A204.1 (cell line): ENCODE results near the gene EPB41.
"Not testable (repeated sequence)": the region's sequence is repeated elsewhere in the genome, so short reads cannot be mapped to it uniquely, and the experiment has no call there.

ENCODE experiments used
- FAIRE-seq: peaks from 2 replicates; lab custom pipeline; 2012; peaks lifted over from hg19 to GRCh38; lab: Jason Lieb, UNC

The EPB41 gene

GRCh38 chr1:29133861-29134694 is 219.7 kb downstream of the EPB41 start:
- FAIRE-seq = no peak

GRCh38 chr1:29134695-29135028 is 220.3 kb downstream of the EPB41 start:
- no peak for FAIRE-seq

- no peak for FAIRE-seq
Observed at GRCh38 chr1:29136391-29136915, 222.1 kb downstream of the EPB41 start.

- FAIRE-seq = no peak
Observed at GRCh38 chr1:29142714-29143113, 228.3 kb downstream of the EPB41 start.

- no peak for FAIRE-seq
Observed at GRCh38 chr1:29144178-29144577, 229.8 kb downstream of the EPB41 start.

GRCh38 chr1:29145739-29146437 is 231.5 kb downstream of the EPB41 start:
- FAIRE-seq = no peak

GRCh38 chr1:29148656-29149491 is 234.5 kb downstream of the EPB41 start:
- no peak for FAIRE-seq

- FAIRE-seq = not testable (repeated sequence)
Observed at GRCh38 chr1:29150346-29150745, 236.0 kb downstream of the EPB41 start.

- FAIRE-seq = no peak
Observed at GRCh38 chr1:29152046-29152805, 237.9 kb downstream of the EPB41 start.

- no peak for FAIRE-seq
Observed at GRCh38 chr1:29156543-29157268, 242.3 kb downstream of the EPB41 start.

GRCh38 chr1:29157269-29157601 is 242.9 kb downstream of the EPB41 start:
- FAIRE-seq = no peak

- FAIRE-seq = no peak
Observed at GRCh38 chr1:29159773-29160172, 245.4 kb downstream of the EPB41 start.

- FAIRE-seq = no peak
Observed at GRCh38 chr1:29162025-29162424, 247.7 kb downstream of the EPB41 start.

GRCh38 chr1:29162476-29163138 is 248.2 kb downstream of the EPB41 start:
- FAIRE-seq = no peak

GRCh38 chr1:29164588-29164987 is 250.2 kb downstream of the EPB41 start:
- no peak for FAIRE-seq

- no peak for FAIRE-seq
Observed at GRCh38 chr1:29166291-29166878, 252.0 kb downstream of the EPB41 start.

- FAIRE-seq = no peak
Observed at GRCh38 chr1:29167904-29168303, 253.5 kb downstream of the EPB41 start.
